Kasumi-1 (cell line): Measurements from ENCODE around the gene IRF2.

Experiments used
- DNase-seq, 2 experiments: peaks; one replicate each; lab custom pipeline; 2025; lab: John Stamatoyannopoulos, UW

The IRF2 gene

DNA sequence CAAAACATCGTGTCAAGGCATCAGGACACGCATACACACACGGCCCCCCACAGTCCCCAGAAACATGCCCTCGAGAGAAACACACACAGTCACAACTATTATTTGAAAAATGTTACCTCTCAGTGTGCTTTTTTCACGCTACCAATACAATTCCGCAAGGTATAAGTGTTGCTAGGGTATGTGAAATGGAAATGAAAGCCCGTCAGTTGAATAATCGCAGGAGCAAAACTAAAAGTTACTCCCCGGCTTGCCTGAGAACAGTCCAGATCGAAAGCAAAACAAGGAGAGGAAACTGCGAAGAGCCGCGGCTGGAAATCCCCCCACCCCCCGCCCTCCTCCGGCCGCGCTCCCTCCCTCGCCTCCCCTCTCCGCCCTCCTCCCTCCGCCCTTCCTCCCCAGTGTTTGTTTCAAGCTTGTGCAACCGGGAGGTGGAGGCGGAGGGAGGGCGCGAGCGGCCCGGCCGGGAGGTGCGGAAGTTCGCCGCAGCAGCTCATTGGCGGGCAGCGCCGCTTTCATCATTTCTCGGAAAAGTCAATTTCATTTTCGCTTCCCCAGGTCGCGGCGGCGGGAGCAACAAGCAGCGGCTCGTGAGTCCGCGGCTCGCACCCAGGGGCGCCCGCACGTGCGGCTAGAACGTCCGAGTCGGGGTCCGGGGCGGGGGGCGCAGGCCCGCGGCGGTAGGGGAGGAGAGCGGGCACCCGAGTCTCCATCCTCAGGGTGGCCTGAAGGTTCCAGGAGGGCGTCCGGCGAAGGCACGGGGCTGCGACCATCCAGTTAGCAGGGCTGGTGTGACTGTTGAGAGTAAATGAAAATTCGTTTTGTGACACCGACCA is at the start of gene IRF2:
IRF2 (minus strand) TSS at position 288 of the 833 bp plus-strand sequence. CDS start 45,486 bp downstream, outside the sequence.
- peak; percentile 95 to 97 for DNase-seq

DNA sequence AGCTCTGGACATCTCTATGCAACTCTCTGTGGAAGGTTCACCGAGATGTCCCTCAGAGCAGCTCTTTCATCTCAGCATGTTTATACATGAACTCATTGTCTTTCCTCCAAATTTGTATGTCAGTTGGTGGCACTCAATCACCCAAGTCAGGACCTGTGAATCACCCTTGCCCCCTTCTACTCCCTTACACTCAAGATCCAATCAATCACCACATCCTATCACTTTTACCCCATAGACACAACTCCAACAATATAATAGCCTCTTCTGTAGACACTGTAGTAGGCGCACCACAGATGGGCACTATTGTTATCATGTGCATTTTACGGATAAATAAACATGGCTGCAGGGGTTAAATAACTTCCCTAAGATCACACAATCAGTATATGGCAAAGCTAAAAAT is 41.3 kb upstream of the IRF2 start:
- no peak for DNase-seq

DNA sequence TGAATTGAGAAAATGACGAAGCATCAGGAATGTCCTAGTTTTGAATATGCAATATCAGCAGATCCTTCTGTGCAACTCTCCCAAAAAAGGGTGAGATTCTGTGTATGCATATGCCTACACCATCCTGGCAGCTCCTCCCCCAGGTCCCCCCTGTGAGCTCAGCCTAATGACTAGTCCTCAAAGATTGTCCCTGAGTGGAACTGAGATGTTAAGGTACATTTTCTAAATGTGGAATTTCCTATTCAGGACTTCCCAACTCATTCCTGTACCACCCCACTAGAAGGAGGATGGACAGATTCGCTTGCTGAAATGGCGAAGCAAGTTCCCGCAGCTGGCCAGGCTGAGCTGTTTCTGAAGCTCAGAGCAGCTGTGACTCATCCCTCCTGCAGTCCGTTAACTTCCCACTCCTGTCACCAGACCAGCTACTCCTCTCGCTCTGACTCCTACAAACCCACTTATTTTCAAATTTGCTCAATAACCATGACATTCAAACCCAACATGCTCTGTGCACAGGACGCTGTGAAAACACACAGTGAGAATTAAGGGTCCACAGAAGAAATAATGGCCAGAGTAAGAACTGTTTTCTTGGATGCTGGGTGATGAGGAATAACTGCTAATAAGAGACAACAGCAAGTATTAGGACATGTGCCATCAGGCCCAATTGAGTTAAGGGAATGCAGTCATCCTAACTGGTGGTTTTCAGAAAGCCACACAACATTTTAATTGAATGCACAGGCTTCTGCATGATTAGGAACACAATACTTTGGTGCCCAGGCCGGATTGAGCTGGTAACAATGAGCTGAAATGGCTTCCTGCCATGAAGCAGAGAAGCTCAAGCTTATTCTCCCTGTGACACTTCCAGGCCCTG is 40.0 kb upstream of the IRF2 start:
- peak; percentile 89 to 90 for DNase-seq

DNA sequence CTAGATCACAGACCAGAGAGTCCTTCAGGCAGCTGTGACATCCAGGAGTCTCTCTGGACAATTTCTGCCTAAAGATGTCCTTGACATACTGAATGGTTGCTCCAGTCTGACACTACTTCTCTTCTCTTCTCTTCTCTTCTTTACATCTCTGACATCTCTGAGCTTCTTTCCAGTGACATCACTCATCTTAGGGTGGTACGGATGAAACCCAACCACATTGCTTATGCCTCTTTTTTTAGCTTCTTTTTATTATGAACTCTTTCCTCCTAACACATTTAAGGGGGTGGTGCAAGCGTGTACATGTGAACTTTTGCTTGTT is 39.4 kb upstream of the IRF2 start:
- DNase-seq: no peak

DNA sequence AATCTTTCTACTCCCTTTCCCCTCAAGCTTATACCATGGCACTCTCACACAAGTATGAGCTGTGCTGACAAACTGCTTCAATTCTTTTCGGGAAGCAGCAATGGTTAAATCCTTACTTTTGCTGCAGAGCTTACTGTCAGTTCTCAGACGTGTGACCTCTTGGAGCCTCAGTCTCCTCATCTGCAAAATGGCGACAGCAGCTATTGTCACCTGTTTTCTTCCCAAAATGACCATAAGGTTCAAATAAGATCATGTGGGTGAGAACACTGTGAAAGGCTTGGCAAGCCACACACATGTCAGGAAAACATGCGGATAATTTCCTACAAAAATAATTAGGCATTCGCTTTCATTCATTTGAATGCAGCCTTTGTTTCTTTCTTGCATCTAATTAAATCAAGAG is 36.8 kb upstream of the IRF2 start:
- no peak for DNase-seq

DNA sequence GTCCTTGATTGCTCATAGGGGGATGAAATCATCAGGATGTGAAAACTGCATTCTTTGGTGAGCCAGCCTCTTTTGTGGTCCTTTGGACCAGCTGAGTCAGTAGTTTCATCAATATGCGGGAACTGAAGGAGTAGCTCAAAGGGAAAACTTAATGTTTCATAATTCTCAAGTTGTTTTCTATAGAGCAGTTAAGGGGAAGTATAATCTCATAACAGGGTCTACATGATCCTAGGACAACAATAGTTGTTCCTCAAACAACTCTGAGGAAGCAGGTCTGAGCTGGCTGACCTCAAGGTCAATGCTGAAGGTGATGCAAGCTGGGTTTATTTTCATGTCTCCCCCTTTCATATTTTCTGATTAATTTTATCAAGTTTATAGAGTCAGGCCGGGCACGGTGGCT is 36.1 kb upstream of the IRF2 start:
- no peak for DNase-seq

DNA sequence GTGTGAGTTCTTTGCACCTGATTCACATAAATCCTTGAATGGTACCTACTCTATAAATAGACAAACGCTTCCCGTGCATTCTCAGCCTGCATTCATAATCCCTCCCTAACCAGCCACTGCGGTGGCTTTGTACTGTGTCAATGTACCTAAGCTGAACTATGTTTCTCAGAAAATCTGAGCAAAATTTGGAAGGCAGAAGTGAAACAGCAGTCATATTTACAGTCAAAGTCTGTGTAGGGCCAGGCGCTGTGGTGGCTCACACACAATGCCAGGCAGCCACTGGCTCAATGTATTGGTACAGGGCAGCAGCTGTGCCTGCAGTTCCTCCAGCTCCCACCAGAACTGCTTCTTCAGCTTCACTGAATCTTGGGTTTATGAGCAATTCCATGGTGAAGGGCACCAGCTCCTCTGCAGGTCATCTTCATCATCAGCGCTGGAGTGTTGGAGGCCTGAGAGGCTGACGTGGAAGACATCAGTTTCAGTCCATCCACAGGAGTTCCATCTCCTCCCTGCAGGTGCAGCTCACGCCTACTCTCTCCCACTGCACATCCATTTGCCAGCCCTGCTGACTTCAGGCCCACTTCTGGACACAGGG is 32.3 kb upstream of the IRF2 start:
- peak; percentile 44 to 52 for DNase-seq

DNA sequence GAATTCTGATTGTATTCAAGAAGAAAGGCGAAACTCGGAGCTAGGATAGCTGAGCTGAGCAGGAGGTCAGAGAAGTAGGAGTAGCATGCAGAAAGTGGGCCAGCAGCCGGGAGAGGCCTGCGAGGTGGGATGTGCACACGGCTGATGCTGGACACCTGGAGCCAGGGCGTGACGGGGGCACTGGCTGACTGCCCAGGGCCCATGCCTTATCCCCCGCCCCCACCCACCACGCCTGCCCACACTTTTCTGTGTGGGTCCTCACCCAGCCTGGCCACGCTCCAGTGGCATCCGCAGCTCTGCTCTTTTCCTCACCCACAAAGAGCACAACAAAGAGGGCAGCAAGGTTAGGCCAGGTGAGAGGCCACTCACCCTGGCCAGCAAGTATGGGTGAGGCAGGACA is 30.0 kb upstream of the IRF2 start:
- DNase-seq: no peak

DNA sequence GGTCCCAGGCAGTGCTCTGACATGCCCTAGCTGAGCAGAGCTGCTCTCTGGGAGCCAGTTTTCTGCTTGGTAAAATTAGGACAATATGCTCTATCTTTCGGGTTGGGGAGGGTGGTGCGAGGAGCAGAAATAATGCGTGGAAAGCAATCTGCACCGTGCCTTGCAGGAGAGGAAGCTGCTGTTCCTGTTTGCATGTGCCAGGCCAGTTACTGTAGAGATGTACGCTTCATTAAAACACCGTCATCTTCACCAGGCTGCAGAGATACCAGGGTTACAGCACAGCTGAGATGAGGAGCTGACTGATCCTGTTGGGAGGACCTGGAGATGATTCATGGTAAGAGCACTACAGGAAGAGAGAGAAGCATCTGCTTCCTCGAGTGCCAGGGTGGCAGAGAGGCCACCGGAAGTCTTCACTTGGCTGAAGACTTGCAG is 29.5 kb upstream of the IRF2 start:
- peak; percentile 96 to 98 for DNase-seq

DNA sequence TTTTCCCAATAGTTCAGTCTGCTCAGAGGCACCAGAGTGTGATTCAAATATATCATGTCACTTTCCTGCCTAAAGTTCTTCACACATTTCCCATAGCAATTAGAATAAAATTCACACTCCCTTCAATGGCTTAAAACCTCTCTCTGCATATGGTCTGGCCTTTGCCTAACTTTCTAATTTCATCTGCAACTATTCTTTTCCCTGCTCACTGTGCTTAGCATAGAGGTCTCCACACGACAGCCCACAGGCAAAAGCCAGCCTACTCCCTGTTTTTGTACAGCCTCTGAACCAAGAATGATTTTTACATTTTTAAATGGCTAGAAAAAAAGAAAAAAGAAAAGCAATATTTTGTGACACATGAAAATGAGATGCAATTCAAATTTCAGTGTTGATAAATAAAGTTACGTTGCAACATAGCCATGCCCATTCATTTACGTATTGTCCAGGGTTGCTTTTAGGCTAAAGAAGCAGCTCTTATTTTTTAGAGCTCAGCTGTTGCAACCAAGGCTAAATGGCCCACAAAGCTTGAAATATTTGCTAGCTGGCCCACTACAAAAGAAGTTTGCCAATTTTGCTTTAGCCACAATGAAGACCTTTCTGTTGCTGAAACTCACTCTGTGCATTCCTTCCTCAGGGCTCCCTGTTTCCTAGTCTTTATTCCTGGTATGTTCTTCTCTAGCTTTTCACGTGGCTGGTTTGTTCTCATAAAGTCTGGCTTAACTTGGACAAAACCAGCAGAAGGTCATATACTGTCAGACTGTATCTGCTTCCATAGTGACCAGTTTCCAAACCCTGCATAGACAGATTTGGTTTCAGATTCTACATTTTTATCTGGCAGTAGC is 26.6 kb upstream of the IRF2 start:
- DNase-seq: no peak

DNA sequence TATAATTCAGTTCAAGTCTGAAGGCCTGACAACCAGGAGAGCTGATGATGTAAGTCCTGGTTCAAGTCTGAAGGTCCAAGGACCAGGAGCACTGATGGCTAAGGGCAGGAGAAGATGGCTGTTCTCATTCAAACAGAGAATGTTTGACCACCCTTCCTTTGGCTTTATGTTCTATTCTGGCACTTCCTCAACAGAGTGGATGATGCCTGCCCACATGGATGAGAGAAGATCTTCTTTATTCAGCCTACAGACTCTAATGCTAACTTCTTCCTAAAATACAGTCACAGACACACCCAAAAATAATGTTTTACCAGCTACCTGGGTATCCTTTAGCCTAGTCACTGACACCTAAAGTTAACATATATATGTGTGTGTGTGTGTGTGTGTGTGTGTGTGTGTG is 25.6 kb upstream of the IRF2 start:
- no peak for DNase-seq

DNA sequence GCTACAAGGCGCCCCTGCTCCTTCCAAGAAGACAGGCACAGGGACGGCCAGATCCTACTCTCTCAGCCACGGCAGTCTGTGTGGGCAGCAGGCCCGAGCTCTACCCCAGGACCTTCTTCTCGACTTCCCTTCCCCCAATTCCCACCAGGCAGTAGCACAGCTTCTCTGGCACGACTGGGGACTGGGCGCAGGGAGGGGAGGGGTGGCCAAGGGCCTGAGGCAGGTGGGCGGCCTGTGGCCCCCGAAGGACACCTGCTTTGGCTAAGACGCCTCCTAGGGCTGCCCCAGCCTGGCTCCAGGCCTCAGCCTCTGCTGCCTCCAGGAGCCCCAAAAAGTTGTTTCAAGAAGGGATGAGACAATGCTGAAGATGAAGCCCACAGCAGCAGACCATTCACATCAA is 24.2 kb upstream of the IRF2 start:
- no peak for DNase-seq

DNA sequence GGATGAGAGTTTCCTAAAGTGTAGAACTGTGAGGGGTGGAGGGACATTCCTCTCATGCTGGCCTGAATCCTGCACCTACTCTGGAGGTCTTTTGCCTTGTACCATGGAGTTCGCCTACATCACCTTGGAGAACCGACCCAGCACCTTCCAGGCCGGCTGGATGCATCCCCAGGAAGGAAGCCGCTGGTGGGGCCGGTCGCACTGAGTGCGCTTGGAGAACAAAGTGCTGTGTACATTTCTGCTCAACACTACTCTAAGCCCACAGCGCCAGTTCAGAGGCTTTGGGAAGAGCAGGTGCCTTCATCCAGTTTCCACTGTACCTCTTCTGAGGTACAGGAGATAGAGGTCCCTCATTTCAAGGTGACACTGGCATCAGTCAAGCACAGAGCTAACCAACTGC is 15.4 kb upstream of the IRF2 start:
- no peak for DNase-seq

DNA sequence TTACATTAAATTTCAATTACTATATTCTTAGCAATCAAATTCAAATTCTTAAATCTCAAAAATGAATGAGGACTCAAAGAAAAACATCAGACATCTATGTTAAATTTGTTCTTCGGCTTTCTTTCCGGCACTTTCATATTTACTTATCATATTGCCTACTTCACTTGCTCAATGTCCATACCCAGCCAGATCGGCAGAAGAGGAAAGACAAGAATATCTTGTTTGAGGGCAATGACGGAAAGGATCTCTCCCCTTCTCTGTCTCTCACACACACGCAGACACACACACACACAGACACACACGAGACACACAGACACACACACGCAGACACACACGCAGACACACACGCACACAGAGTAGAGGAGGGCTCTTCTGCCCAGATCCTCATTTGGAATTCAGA is 13.2 kb upstream of the IRF2 start:
- no peak for DNase-seq

DNA sequence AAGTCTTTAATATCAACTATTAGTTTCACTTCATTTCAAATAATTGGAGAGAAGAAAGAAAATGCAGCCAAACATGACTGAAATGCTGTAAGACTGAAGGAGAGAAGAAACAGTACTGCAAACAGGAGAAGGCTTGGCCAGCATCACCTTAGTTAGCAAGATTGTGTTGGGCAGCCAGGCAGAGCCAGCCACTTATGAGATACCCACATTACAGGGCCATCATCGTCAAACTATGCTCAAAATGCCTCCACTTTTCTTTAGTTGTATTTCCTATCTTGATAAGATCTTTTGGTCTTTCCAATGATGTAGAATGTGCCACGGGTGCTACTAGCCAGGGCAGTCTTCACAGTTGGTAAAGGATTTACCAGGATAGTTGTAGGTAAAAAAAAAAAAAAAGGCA is 10.9 kb upstream of the IRF2 start:
- no peak for DNase-seq

DNA sequence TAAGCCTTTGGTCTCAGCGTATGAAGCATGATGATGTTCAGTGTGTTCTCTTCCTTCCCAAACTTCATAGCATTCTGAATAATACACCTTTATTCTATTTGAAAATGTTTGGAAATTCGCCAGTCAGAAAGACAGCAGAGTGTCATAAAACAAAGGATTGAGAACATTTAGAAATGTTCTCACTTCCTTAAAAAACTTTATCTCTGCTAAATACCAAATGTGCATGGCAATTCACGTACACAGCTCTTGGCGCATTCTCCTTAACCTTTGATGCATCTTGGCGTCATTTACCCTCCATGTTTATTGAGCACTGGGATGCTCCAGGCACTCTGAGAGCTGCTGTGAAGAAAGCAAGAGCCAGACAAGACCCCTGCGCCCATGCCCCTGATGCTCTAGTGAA is 7.2 kb upstream of the IRF2 start:
- no peak for DNase-seq

DNA sequence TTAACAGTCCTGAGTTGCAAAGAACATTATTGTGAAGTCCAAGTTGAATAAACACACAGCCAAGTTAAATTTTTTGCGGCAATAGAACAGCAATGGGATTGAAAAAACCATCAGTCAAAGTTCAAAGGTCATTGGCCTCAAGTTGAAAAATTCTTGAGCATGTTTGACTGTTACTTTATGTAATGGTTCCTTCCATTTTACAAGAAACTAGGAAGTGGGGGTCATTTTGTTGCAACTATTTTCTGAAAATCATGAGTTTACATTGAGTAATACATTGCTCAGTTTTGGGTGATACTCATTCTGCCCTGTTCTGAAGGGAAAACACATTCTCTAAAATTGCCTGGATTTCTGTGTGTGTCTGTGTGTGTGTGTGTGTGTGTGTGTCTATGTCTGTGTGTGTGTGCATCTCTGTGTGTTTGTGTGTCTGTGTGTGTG is 5.2 kb upstream of the IRF2 start:
- no peak for DNase-seq

DNA sequence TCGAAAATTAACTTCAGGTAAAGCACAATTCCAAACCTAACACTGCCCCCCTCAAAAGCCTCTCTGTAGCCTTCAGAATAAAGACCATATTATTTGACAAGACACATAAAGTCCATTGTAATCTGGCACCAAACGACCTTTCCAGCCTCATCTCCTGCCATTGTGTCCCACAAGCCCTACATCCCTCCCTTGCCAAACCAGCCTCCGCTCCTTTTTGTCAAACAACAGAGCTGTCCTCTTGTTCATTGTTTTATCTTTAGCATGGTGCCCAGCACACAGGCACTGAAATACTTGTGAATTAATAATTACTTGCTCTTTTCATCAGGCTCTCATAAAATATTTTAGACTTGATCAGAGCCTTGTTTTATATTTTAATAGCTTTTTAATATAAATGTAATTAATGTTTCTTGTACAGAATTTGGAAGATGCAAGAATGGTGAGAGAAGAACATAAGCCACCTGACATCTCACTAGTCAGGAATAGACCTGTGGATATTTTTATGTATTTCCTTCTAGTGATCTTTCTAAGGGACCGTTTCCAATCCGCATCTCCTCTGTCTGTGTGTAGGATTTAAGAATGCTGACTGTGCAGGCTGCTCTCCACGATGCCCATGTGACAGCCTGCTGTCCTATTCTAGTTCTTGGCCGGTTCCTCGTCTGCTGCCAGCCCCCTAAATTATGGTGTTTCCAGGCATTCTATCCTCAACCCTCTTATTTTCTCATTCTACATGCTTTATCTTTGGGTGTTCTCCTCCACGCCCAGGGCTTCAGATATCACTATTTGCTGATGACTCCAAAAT is 3.0 kb upstream of the IRF2 start:
- no peak for DNase-seq

DNA sequence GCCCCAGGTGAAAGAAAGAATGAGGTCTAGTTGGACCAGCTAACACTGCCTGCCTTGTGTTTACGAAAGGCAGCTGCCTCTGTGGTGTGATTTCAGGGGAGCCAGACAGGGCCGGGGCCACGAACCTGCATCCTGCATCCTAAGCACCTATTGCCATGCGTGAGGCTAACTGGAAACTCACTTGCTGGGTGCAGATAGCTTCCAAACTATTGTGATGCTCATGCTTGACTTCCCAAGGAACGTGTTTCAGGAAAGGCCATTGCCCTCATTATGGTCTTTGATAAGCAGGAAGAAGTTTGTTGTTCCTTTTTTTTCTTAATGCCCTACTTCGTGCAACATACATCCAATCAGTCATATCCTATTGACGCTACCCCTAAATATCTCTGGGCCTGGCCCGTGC is 2.3 kb upstream of the IRF2 start:
- no peak for DNase-seq

DNA sequence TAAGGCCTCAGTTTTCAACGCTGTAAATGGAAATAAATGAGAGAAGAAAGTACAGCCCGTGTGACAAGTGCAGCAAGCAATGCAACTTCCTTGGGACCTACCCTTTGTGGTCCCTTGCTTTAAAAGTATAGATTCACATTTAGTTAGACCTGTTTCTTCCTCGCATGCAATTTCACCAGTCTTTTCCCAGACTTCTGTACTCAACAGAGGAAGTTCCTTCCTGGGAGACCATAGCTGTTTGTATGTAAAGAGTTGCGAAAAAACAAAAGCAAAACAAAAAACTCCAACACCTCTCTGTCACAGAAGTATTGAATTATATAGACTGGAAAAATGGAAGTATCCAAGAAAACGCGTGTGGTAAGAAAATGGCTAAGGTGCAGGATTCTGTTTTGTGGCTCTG is 1.1 kb upstream of the IRF2 start:
- no peak for DNase-seq

DNA sequence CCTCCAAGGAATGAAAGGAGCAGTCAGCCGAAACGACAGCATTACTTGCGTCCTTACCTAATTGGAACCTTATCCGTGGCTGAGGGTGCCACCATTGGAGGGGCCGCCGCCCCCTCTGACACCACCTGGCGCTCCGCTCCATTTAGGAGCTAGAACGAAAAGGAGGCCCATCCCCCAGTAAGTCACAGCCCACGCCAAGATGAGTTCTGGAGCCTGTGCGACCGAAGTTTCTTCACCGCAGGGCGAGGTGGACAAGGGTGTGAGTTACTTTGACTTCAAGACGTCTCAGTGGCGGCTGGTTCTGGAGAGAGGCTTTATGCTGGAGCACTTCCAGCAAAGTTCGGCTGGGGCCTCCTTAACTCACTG is 729 bp upstream of the IRF2 start:
- DNase-seq: peak; percentile 28 to 41
